Measurements from ENCODE around the gene EMILIN2. TPM values are rescaled to one million over a fixed set of nuclear protein-coding genes. Genes with fewer than 3 reads are reported as not detected.

The EMILIN2 gene
- total RNA-seq, 1 donor from 2014 or later = 19.2 TPM

GRCh38 chr18:2905854-2906703 is 59.3 kb downstream of the EMILIN2 start:
- Mint-ChIP-seq H3K4me1 (peaks cover 16% of the 10 kb centered on the region), H3K27ac (ENCODE audit: unreplicated experiment) (no peak overlapping the region), H3K9me3 (no peaks in the 10 kb centered on the region), H3K4me3 (peak overlapping the region; percentile 86), H3K36me3 (ENCODE audit: low read depth) (peaks cover 11% of the 10 kb centered on the region), H3K27me3 (ENCODE audit: low read depth) (peaks cover 15% of the 10 kb centered on the region)
- no peak for TF ChIP-seq CTCF (conservative IDR thresholded peaks at IDR 0.05)
- peak; percentile 43 for DNase-seq (ENCODE audit: low read depth, low spot score)

- peaks cover 15% of the 10 kb centered on the region for H3K27me3 Mint-ChIP-seq (ENCODE audit: low read depth)
- peak; percentile 36 for TF ChIP-seq CTCF (conservative IDR thresholded peaks at IDR 0.05)
- peak; percentile 23 for DNase-seq (ENCODE audit: low read depth, low spot score)
- peaks cover 11% of the 10 kb centered on the region for H3K36me3 Mint-ChIP-seq (ENCODE audit: low read depth)
- no peak overlapping the region for H3K27ac Mint-ChIP-seq (ENCODE audit: unreplicated experiment)
- H3K4me3 Mint-ChIP-seq = peak overlapping the region; percentile 87
- no peaks in the 10 kb centered on the region for H3K9me3 Mint-ChIP-seq
- H3K4me1 Mint-ChIP-seq = peaks cover 16% of the 10 kb centered on the region
Measured at GRCh38 chr18:2906704-2907549, 60.1 kb downstream of the EMILIN2 start.

- Mint-ChIP-seq H3K4me3 (peak overlapping the region; percentile 87), H3K9me3 (no peaks in the 10 kb centered on the region), H3K27me3 (ENCODE audit: low read depth) (peaks cover 15% of the 10 kb centered on the region), H3K36me3 (ENCODE audit: low read depth) (peaks cover 11% of the 10 kb centered on the region), H3K4me1 (peaks cover 16% of the 10 kb centered on the region), H3K27ac (ENCODE audit: unreplicated experiment) (no peak overlapping the region)
- no peak for DNase-seq (ENCODE audit: low read depth, low spot score)
- no peak for TF ChIP-seq CTCF (conservative IDR thresholded peaks at IDR 0.05)
Measured at GRCh38 chr18:2907550-2908135, 60.8 kb downstream of the EMILIN2 start.

- peaks cover 11% of the 10 kb centered on the region for H3K36me3 Mint-ChIP-seq (ENCODE audit: low read depth)
- peaks cover 16% of the 10 kb centered on the region for H3K4me1 Mint-ChIP-seq
- peak overlapping the region; percentile 8 for H3K27ac Mint-ChIP-seq (ENCODE audit: unreplicated experiment)
- H3K4me3 Mint-ChIP-seq = peak overlapping the region; percentile 87
- peaks cover 15% of the 10 kb centered on the region for H3K27me3 Mint-ChIP-seq (ENCODE audit: low read depth)
- DNase-seq (ENCODE audit: low read depth, low spot score) = no peak
- no peaks in the 10 kb centered on the region for H3K9me3 Mint-ChIP-seq
- no peak for TF ChIP-seq CTCF (conservative IDR thresholded peaks at IDR 0.05)
Measured at GRCh38 chr18:2908166-2908945, 61.5 kb downstream of the EMILIN2 start.

GRCh38 chr18:2908946-2909335 is 62.1 kb downstream of the EMILIN2 start:
- DNase-seq (ENCODE audit: low read depth, low spot score) = no peak
- Mint-ChIP-seq H3K4me3 (peak overlapping the region; percentile 56), H3K27ac (ENCODE audit: unreplicated experiment) (no peak overlapping the region), H3K9me3 (no peaks in the 10 kb centered on the region), H3K27me3 (ENCODE audit: low read depth) (peaks cover 15% of the 10 kb centered on the region), H3K4me1 (peaks cover 16% of the 10 kb centered on the region), H3K36me3 (ENCODE audit: low read depth) (peaks cover 11% of the 10 kb centered on the region)
- TF ChIP-seq CTCF (conservative IDR thresholded peaks at IDR 0.05) = no peak

All from neural crest cell (in vitro differentiated cells).